ENCODE results near the gene ZNF182.
"Not testable (repeated sequence)": the region's sequence is repeated elsewhere in the genome, so short reads cannot be mapped to it uniquely, and the experiment has no call there.

Gene ZNF182

DNA sequence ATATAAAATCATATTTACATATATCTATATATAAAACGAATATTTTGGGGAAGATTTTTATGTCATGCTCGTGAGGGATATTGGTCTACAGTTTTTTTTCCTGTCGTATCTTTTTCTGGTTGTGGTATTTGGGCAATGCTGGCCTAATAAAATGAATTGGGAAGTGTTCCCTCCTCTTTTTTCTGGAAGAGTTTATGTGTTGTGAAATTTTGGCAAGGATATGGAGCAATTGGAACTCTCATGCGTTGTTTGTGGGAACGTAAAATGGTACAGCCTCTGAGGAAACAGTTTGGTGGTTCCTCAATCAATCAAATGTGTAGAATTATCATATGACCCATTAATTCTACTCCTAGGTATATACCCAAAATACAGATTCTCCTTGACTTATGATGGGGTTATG lies 69.8 kb downstream of the ZNF182 start:
- Histone ChIP-seq H3K4me3 (ENCODE audit: low read depth, low read length) (no peak overlapping the region), H3K9me3 (no peaks in the 10 kb centered on the region), H3K4me1 (no peaks in the 10 kb centered on the region), H3K36me3 (no peaks in the 10 kb centered on the region), H3K27me3 (no peaks in the 10 kb centered on the region)
- DNase-seq, result no peak
- no peak for TF ChIP-seq CTCF (IDR thresholded peaks at IDR 0.05; ENCODE audit: low read depth, low read length)

DNA sequence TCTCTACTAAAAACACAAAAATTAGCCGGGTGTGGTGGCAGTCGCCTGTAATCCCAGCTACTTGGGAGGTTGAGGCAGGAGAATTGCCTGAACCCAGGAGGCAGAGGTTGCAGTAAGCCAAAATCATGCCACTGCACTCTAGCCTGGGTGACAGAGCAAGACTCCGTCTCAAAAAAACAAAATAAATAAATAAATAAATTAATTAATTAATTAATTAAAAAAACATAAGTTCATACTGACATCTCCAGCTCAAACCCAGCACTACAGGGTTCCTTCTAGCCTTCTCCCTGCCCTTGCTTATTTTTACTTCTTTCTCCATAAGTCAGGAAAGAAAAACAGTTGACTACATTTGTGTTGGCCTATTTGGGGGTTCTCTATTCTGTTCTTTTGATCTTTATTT lies 71.8 kb downstream of the ZNF182 start:
- H3K9me3 ChIP-seq; H3K4me3 ChIP-seq (ENCODE audit: low read depth, low read length); H3K36me3 ChIP-seq; H3K4me1 ChIP-seq; DNase-seq; H3K27me3 ChIP-seq: not testable (repeated sequence)

DNA sequence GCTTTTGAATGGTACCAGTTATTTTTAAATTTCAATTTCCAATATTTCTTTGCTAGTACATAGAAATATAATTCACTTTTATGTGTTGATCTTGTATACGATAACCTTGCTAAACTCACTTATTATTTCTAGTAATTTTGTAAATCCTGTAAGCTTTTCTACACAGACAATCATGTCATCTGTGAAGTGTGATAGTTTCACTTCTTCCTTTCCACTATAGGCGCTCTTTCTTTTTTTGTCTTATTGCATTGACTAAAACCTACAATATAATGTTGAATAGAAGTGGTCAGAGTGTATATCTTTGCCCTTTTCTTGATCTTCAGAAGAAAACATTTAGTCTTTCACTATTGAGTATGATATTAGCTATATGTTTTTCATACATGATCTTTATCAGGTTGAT lies 76.6 kb downstream of the ZNF182 start:
- Histone ChIP-seq H3K9me3 (no peaks in the 10 kb centered on the region), H3K4me1 (no peaks in the 10 kb centered on the region), H3K36me3 (no peaks in the 10 kb centered on the region), H3K4me3 (ENCODE audit: low read depth, low read length) (no peak overlapping the region), H3K27me3 (no peaks in the 10 kb centered on the region)
- DNase-seq, result no peak
- TF ChIP-seq CTCF (IDR thresholded peaks at IDR 0.05; ENCODE audit: low read depth, low read length), result no peak

Data from BE2C (cell line).